ENCODE measurements around the gene HK3. TPM values are rescaled to one million over a fixed set of nuclear protein-coding genes. Genes with fewer than 3 reads are reported as not detected.

HK3 gene
- total RNA-seq, 1 donor from 2014 or later = not detected

Other genes with a start within 250 kb of the HK3 start
- 18.5 and 24.0 TPM in 2 replicates for gene UNC5A, start 88.8 kb downstream of the HK3 start, total RNA-seq
- gene UIMC1, start 107.4 kb upstream of the HK3 start, total RNA-seq = 23.0 and 30.8 TPM in 2 replicates
- 14.8 and 18.1 TPM in 2 replicates for gene ZNF346, start 123.3 kb upstream of the HK3 start, total RNA-seq
- gene FGFR4, start 187.6 kb upstream of the HK3 start, total RNA-seq = 4.8 and 6.2 TPM in 2 replicates
- 26.4 and 40.0 TPM in 2 replicates for gene NSD1, start 234.4 kb upstream of the HK3 start, total RNA-seq